ENCODE measurements around the gene LMBR1L. TPM values are rescaled to one million over a fixed set of nuclear protein-coding genes. Genes with fewer than 3 reads are reported as not detected.

The LMBR1L gene
- total and polyA plus RNA-seq, 2 of the 13 experiments (the other 11 are each of a cell fraction or from before 2014, with no cell fraction given): 12.2 to 65.9 TPM

GRCh38 chr12:49060237-49061156, 50.1 kb downstream of the LMBR1L start, which contains the start of gene KMT2D (continued):
- TF ChIP-seq MYPOP (CRISPR knock-in tag; IDR thresholded peaks at IDR 0.05) (peak; percentile 83; the same call in 1 of the 2 replicates), ZNF251 (CRISPR knock-in tag; IDR thresholded peaks at IDR 0.05) (no peak), IKZF5 (CRISPR knock-in tag; IDR thresholded peaks at IDR 0.05) (peak; percentile 59), ZNF160 (CRISPR knock-in tag; IDR thresholded peaks at IDR 0.05) (no peak), ZNF776 (CRISPR knock-in tag; IDR thresholded peaks at IDR 0.05) (peak; percentile 93), ZNF121 (CRISPR knock-in tag; IDR thresholded peaks at IDR 0.05) (no peak), ZNF839 (CRISPR knock-in tag; IDR thresholded peaks at IDR 0.05; ENCODE audit: borderline replicate concordance) (peak; percentile 75; the same call in 1 of the 2 replicates), KAT2B (IDR thresholded peaks at IDR 0.05; ENCODE audit: borderline replicate concordance, low read depth, low read length) (no peak; the same call in 1 of the 2 replicates), ZNF891 (CRISPR knock-in tag; IDR thresholded peaks at IDR 0.05) (0 out of 2 replicates have a peak, but pooled peaks have one; percentile 30), TOE1 (CRISPR knock-in tag; IDR thresholded peaks at IDR 0.05) (0 out of 2 replicates have a peak, but pooled peaks have one; percentile 24), MAZ (IDR thresholded peaks at IDR 0.05; ENCODE audit: borderline replicate concordance, low read depth, low read length) (peak; percentile 96), MAZ (CRISPR knock-in tag; IDR thresholded peaks at IDR 0.05; ENCODE audit: low read depth) (peak; percentile 96), ZNF207 (IDR thresholded peaks at IDR 0.05; ENCODE audit: borderline replicate concordance) (no peak), ZNF12 (CRISPR knock-in tag; IDR thresholded peaks at IDR 0.05) (peak; percentile 15; the same call in 1 of the 2 replicates), ELK4 (CRISPR knock-in tag; IDR thresholded peaks at IDR 0.05; ENCODE audit: borderline replicate concordance) (no peak), DR1 (CRISPR knock-in tag; IDR thresholded peaks at IDR 0.05) (peak; percentile 63), ZFY (CRISPR knock-in tag; IDR thresholded peaks at IDR 0.05) (peak; percentile 86), ZSCAN22 (CRISPR knock-in tag; IDR thresholded peaks at IDR 0.05) (0 out of 2 replicates have a peak, but pooled peaks have one; percentile 54), ZNF441 (CRISPR knock-in tag; IDR thresholded peaks at IDR 0.05; ENCODE audit: borderline replicate concordance) (peak; percentile 59; the same call in 1 of the 2 replicates), ZNF557 (CRISPR knock-in tag; IDR thresholded peaks at IDR 0.05) (no peak), HIVEP1 (CRISPR knock-in tag; IDR thresholded peaks at IDR 0.05) (peak; percentile 71)
- TF ChIP-seq, protein P1, sequence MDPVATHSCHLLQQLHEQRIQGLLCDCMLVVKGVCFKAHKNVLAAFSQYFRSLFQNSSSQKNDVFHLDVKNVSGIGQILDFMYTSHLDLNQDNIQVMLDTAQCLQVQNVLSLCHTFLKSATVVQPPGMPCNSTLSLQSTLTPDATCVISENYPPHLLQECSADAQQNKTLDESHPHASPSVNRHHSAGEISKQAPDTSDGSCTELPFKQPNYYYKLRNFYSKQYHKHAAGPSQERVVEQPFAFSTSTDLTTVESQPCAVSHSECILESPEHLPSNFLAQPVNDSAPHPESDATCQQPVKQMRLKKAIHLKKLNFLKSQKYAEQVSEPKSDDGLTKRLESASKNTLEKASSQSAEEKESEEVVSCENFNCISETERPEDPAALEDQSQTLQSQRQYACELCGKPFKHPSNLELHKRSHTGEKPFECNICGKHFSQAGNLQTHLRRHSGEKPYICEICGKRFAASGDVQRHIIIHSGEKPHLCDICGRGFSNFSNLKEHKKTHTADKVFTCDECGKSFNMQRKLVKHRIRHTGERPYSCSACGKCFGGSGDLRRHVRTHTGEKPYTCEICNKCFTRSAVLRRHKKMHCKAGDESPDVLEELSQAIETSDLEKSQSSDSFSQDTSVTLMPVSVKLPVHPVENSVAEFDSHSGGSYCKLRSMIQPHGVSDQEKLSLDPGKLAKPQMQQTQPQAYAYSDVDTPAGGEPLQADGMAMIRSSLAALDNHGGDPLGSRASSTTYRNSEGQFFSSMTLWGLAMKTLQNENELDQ (CRISPR knock-in tag; IDR thresholded peaks at IDR 0.05; ENCODE audit: borderline replicate concordance): peak; percentile 71; the same call in 1 of the 2 replicates
